ENCODE measurements around the gene NCAM1.

NCAM1 gene

DNA sequence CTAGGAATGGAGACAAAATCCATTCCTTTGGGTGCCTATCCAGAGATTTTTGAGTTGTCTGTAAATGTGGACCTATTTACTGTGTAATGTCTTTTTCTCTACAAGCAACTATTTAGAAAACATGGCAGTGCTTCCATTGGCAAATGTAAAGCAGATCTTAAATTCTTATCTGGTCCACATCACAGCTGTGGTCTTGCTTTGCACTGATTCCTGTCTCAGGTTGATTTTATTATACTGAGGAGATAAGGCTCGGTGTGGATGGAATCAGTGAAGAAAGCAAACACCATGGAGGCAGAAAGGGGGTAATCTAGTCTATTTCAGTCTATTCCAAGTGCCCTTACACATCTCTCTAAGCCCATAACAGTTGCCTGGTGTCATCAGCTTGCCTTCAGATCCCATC lies 160.5 kb downstream of the NCAM1 start:
- no peak overlapping the region for H3K4me3 ChIP-seq (ENCODE audit: low read depth, low read length)
- TF ChIP-seq, protein P1, sequence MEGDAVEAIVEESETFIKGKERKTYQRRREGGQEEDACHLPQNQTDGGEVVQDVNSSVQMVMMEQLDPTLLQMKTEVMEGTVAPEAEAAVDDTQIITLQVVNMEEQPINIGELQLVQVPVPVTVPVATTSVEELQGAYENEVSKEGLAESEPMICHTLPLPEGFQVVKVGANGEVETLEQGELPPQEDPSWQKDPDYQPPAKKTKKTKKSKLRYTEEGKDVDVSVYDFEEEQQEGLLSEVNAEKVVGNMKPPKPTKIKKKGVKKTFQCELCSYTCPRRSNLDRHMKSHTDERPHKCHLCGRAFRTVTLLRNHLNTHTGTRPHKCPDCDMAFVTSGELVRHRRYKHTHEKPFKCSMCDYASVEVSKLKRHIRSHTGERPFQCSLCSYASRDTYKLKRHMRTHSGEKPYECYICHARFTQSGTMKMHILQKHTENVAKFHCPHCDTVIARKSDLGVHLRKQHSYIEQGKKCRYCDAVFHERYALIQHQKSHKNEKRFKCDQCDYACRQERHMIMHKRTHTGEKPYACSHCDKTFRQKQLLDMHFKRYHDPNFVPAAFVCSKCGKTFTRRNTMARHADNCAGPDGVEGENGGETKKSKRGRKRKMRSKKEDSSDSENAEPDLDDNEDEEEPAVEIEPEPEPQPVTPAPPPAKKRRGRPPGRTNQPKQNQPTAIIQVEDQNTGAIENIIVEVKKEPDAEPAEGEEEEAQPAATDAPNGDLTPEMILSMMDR (conservative IDR thresholded peaks at IDR 0.05; ENCODE audit: low read depth, low read length) = no peak
- DNase-seq (ENCODE audit: low read depth) = no peak

DNA sequence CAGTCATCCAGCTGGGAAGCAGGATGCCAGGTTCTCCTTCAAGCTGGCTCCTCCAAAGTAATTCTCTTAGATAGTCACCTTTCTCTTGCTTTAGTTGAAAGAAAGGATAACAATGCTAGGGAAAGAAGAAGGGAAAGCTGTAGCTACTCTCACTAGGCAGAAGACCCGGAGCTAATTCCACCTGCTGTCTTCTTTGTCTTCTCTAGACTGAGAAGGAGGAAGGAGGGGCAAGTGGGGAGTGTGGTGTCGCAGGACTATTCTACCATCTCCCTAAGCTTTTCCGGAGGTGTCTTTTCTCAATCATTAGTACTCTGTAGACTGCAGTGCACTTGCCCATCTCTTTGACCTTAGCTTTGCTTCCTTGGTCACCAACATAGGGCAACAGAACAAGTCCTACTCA lies 162.8 kb downstream of the NCAM1 start:
- TF ChIP-seq, protein P1 (conservative IDR thresholded peaks at IDR 0.05; ENCODE audit: low read depth, low read length) = no peak
- H3K4me3 ChIP-seq (ENCODE audit: low read depth, low read length) = no peak overlapping the region
- DNase-seq (ENCODE audit: low read depth) = no peak

DNA sequence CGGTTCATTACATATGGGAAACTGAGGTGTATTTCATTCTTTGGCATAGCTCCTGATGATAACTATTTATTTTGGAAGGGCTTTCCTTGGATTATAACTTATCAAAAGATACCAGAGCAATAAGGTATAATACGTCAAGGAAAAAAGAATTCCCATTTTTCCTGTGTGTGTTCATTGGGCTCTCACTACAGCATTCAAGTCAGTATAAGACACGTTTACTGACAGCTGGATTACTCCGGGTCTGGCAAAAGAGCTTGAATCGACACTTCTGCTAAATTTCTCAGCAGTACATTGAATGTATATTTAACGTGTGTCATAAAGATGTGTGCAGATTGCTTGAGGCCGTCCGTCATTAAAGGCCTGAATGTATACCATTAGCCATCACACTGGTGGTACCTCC lies 163.4 kb downstream of the NCAM1 start:
- no peak overlapping the region for H3K4me3 ChIP-seq (ENCODE audit: low read depth, low read length)
- TF ChIP-seq, protein P1 (conservative IDR thresholded peaks at IDR 0.05; ENCODE audit: low read depth, low read length) = no peak
- no peak for DNase-seq (ENCODE audit: low read depth)

DNA sequence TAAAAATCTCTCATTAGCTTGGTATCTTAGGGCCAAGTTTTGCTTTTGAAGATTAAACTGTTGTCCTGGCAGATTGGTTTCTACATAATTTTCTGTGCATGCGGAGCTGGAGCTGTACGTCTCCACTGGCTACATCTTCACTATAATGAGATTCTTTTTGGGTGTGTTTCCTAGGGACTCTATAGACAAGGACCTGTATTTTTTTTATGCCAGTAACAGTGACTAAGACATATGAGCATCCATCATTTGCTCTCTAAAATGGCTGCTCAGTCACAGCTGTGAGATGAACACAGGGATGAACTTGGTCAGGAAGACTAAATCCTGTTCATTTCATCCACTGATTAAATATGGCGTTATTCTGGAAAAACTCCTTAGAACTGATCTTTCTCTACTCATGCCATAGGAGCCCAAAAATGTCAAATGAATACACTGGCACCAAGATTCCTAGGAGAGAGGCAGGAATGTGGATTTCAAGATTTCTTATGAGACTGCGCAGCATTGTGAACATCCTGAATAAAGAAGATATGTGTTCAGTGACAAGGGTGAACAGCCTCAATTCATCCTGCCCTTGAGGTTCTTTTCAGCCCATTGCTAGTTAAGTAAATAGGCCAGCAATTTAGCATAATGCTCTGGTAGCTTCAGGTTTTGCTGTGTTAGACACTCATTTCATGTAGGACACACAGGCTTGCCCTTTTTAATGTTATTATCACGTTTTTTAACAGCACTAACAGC lies 168.2 kb downstream of the NCAM1 start:
- H3K4me3 ChIP-seq (ENCODE audit: low read depth, low read length) = no peak overlapping the region
- no peak for DNase-seq (ENCODE audit: low read depth)
- TF ChIP-seq, protein P1 (conservative IDR thresholded peaks at IDR 0.05; ENCODE audit: low read depth, low read length) = no peak

DNA sequence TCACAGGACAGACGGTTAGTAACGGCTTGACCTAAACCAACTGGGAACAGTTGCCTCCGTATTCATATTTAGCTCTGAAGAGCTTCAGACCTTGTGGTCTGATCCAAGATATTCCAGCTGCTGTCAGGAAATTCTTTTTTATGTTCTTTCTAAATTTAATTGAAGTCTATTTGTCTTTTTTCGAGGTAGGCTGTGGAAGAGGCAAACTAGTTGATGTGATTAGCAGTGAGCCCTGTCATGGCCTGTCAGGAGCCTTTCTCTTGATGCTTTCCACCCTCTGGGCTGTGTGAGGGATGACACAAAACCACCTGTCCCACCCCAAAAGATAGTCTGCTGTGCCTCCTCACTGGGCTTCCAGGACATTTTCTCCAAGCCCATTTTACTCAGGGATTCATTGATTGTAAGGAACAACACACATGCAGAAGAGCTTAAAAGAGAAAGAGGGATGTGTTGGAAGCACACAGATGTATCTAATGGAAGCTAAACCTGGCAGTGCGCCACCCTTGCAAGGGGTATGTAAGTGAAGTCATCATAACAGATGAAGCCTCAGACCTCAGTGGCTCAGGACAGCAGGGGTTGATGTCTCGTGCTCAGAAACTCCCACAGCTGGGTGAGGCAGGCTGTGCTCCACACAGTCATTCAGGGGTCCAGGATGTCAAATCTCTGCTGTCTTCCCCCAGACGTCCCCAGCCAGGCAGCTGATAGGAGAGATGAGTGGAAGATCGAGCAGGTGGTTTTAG lies 170.0 kb downstream of the NCAM1 start:
- no peak overlapping the region for H3K4me3 ChIP-seq (ENCODE audit: low read depth, low read length)
- TF ChIP-seq, protein P1 (conservative IDR thresholded peaks at IDR 0.05; ENCODE audit: low read depth, low read length) = no peak
- peak; percentile 12 for DNase-seq (ENCODE audit: low read depth)

DNA sequence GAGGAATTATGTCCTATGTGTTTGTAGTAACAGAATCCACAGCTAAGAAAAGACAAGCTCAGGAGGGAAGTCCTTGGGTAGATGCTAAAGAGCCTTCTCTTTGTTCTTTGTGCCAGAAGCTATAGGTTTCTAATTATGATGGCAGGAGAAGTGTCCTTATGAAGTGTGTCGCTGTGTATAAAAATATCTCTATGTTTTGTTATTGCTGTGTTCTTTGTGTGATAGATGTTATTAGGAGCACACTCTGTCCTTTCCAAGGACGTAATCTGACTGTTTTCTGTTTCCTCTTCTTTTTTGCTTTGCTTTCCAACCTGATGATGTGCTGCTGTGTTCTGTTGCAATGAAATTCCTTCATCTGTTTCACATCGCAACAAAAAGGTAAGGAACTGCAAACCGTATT lies 171.9 kb downstream of the NCAM1 start:
- H3K4me3 ChIP-seq (ENCODE audit: low read depth, low read length) = no peak overlapping the region
- no peak for DNase-seq (ENCODE audit: low read depth)
- TF ChIP-seq, protein P1 (conservative IDR thresholded peaks at IDR 0.05; ENCODE audit: low read depth, low read length) = no peak

Data from choroid plexus epithelial cell (primary cell).